Fibroblast of the aortic adventitia (primary cell): ENCODE results near the gene PIP5K1C. TPM values are rescaled to one million over a fixed set of nuclear protein-coding genes. Genes with fewer than 3 reads are reported as not detected.

ENCODE experiments used
- DNase-seq: peaks from one replicate; pipeline ENCODE4 v3.0.0-alpha.2; 2010; ENCODE audit warnings: low read depth
- H3K4me3 ChIP-seq: 2 replicates; pipeline ENCODE4 v1.5.1; 2011; ENCODE audit warnings: low read depth, mild to moderate bottlenecking, control low read depth, low read length, moderate library complexity
- CTCF ChIP-seq: IDR thresholded peaks from 2 replicates; pipeline ENCODE4 v1.5.1; 2011; ENCODE audit warnings: mild to moderate bottlenecking, low read length, control low read depth, inconsistent platforms; ENCODE audit not compliant: insufficient read depth
- total RNA-seq: library from RNA; depleted of rRNA; stranded (reverse); fragments of >200 nt; gene quantifications from 2 replicates; pipeline ENCODE4 v1.2.3, GENCODE V29; 2012; ENCODE audit warnings: low replicate concordance

Gene PIP5K1C
- total RNA-seq, 1 donor, result 32.2 TPM

GRCh38 chr19:3712663-3713611 lies 12.7 kb upstream of the PIP5K1C start:
- TF ChIP-seq CTCF, result no peak
- H3K4me3 ChIP-seq, result no peak overlapping the region
- DNase-seq, result peak; percentile 24

GRCh38 chr19:3710265-3710812 lies 10.1 kb upstream of the PIP5K1C start:
- peak; percentile 31 for DNase-seq
- no peak for TF ChIP-seq CTCF
- H3K4me3 ChIP-seq, result no peak overlapping the region

GRCh38 chr19:3708207-3708931 lies 8.1 kb upstream of the PIP5K1C start, which contains the start of gene TJP3:
TSS of gene TJP3 (plus strand) at chr19:3708384. CDS start at chr19:3728433, 20,049 bp downstream.
- no peak for DNase-seq
- H3K4me3 ChIP-seq, result no peak within 1 kb of the TSS
- no peak for TF ChIP-seq CTCF

GRCh38 chr19:3707868-3708206 lies 7.6 kb upstream of the PIP5K1C start:
- H3K4me3 ChIP-seq, result no peak overlapping the region
- TF ChIP-seq CTCF, result no peak
- DNase-seq, result no peak

GRCh38 chr19:3701200-3701599 lies 932 bp upstream of the PIP5K1C start:
- H3K4me3 ChIP-seq, result no peak overlapping the region
- no peak for DNase-seq
- no peak for TF ChIP-seq CTCF

- H3K4me3 ChIP-seq, result peak overlapping the region; percentile 85
- DNase-seq, result no peak
- no peak for TF ChIP-seq CTCF
Measured at GRCh38 chr19:3699741-3700241, 477 bp downstream of the PIP5K1C start.
